GM12878 (cell line): ENCODE measurements around the gene LRTM2. TPM values are rescaled to one million over a fixed set of nuclear protein-coding genes. Genes with fewer than 3 reads are reported as not detected.

Source experiments
- ATAC-seq: fragments of 200-7000 bp; cut with Tn5 transposase; 3 replicates; pipeline ENCODE4 v1.9.1; 2020; ENCODE audit warnings: mild to moderate bottlenecking, moderate library complexity
- BruUV-seq: library from RNA; stranded (reverse); fragments of 400-500 nt; replicated peaks from 2 replicates; lab custom pipeline; 2021; lab: Mats Ljungman, UMichigan
- CTCF ChIA-PET: fragments of 300-600 bp; sonication (Branson Sonifier 250); formaldehyde crosslinking; extraction: SDS; loops from one replicate; lab custom pipeline; 2021; ENCODE audit warnings: inconsistent platforms; lab: Yijun Ruan, JAX
- POLR2A ChIA-PET: fragments of 350-600 bp; formaldehyde crosslinking; extraction: SDS; loops from one replicate; lab custom pipeline; 2021; ENCODE audit warnings: inconsistent platforms; lab: Charles Lee
- RAD21 ChIA-PET: fragments of 300-600 bp; sonication (Branson Sonifier 250); formaldehyde crosslinking; loops from one replicate; lab custom pipeline; 2023; ENCODE audit warnings: antibody characterized with exemption; ENCODE audit not compliant: unreplicated experiment; lab: Charles Lee
- SMC1A ChIA-PET: fragments of 300-600 bp; sonication (Branson Sonifier 250); formaldehyde crosslinking; loops from one replicate; lab custom pipeline; 2023; ENCODE audit not compliant: unreplicated experiment, uncharacterized antibody; lab: Charles Lee
- DNase-seq: peaks from one replicate; pipeline ENCODE4 v3.0.0-alpha.2; 2011; ENCODE audit warnings: low read depth, low spot score
- FAIRE-seq: peaks from 3 replicates; lab custom pipeline; 2011; peaks lifted over from hg19 to GRCh38; lab: Jason Lieb, UNC
- H2AFZ ChIP-seq: 2 replicates; pipeline ENCODE4 v1.6.0; 2011; ENCODE audit warnings: low read depth, low read length, control low read depth; ENCODE audit not compliant: control insufficient read depth
- H3K27ac ChIP-seq: 2 replicates; pipeline ENCODE4 v1.5.1; 2011; ENCODE audit warnings: control low read depth; ENCODE audit not compliant: control insufficient read depth, insufficient read depth
- H3K27me3 ChIP-seq, 2 experiments: replicated peaks in 1 of 2; 2 replicates each; pipeline versions ENCODE4 v1.6.0 to v1.6.1; 2011; ENCODE audit warnings: low read length in 1 of 2; ENCODE audit not compliant: control insufficient read depth in 2 of 2, insufficient read depth in 2 of 2
- H3K36me3 ChIP-seq, 2 experiments: 2 replicates each; pipeline ENCODE4 v1.5.1; 2011; ENCODE audit warnings: low read length in 1 of 2; ENCODE audit not compliant: control insufficient read depth in 2 of 2, insufficient read depth in 2 of 2
- H3K4me1 ChIP-seq: 2 replicates; pipeline ENCODE4 v1.6.1; 2011; ENCODE audit warnings: mild to moderate bottlenecking, low read length, moderate library complexity, mixed read lengths; ENCODE audit not compliant: control insufficient read depth, insufficient read depth
- H3K4me2 ChIP-seq: 2 replicates; pipeline ENCODE4 v1.6.0; 2011; ENCODE audit warnings: control low read depth; ENCODE audit not compliant: control insufficient read depth, insufficient read depth
- H3K4me3 ChIP-seq: fragments of 200-600 bp; sonication (generic); 2 replicates; pipeline ENCODE4 v1.5.1; 2016
- H3K79me2 ChIP-seq: 2 replicates; pipeline ENCODE4 v1.6.0; 2011; ENCODE audit warnings: low read length; ENCODE audit not compliant: control insufficient read depth, insufficient read depth
- H3K9ac ChIP-seq: 2 replicates; pipeline ENCODE4 v1.8.0; 2011; ENCODE audit warnings: low read length, control low read depth, mixed read lengths; ENCODE audit not compliant: control insufficient read depth, insufficient read depth
- H3K9me3 ChIP-seq: replicated peaks from 3 replicates; pipeline ENCODE4 v1.5.1; 2011; ENCODE audit warnings: mild to moderate bottlenecking, low read length; ENCODE audit not compliant: control insufficient read depth, insufficient read depth
- H4K20me1 ChIP-seq: 2 replicates; pipeline ENCODE4 v1.6.0; 2011; ENCODE audit not compliant: control insufficient read depth, insufficient read depth
- BMI1 ChIP-seq: fragments of 450-650 bp; IDR thresholded peaks from 2 replicates; pipeline ENCODE4 v1.6.1; 2016; ENCODE audit warnings: mild to moderate bottlenecking, moderate library complexity, borderline replicate concordance
- CEBPB ChIP-seq, 2 experiments: fragments of 150-350 bp in 1 of 2; IDR thresholded peaks; 2 replicates each; pipeline ENCODE4 v1.6.1; 2012 to 2014; ENCODE audit warnings: low read depth in 2 of 2, low read length in 2 of 2, borderline replicate concordance in 1 of 2, inconsistent platforms in 1 of 2
- CTCF ChIP-seq, 3 experiments: IDR thresholded peaks in 2 of 3; conservative IDR thresholded peaks in 1 of 3; 2 replicates each; pipeline ENCODE4 v1.5.1; 2011; ENCODE audit warnings: low read depth in 3 of 3, low read length in 3 of 3, mild to moderate bottlenecking in 3 of 3, control low read depth in 2 of 3, moderate library complexity in 2 of 3, inconsistent platforms in 1 of 3, mixed read lengths in 1 of 3; ENCODE audit not compliant: control insufficient read depth in 2 of 3, insufficient read depth in 1 of 3; ENCODE audit errors: extremely low read depth in 1 of 3
- DPF2 ChIP-seq: fragments of 450-650 bp; IDR thresholded peaks from 2 replicates; pipeline ENCODE4 v1.6.1; 2017; ENCODE audit warnings: mild to moderate bottlenecking
- GABPA ChIP-seq: IDR thresholded peaks from 2 replicates; pipeline ENCODE4 v1.6.1; 2014; ENCODE audit warnings: antibody characterized with exemption, low read depth, mild to moderate bottlenecking, inconsistent platforms
- IKZF1 ChIP-seq: fragments of 450-650 bp; conservative IDR thresholded peaks from 2 replicates; pipeline ENCODE4 v1.6.1; 2017; ENCODE audit warnings: antibody characterized with exemption, mild to moderate bottlenecking
- POLR2AphosphoS5 ChIP-seq: IDR thresholded peaks from 2 replicates; pipeline ENCODE4 v1.6.1; 2011; ENCODE audit warnings: mild to moderate bottlenecking, low read length, inconsistent platforms
- SIN3A ChIP-seq: IDR thresholded peaks from 2 replicates; pipeline ENCODE4 v1.6.1; 2012; ENCODE audit warnings: low read depth, low read length, improper control_type of control experiment
- USF1 ChIP-seq: IDR thresholded peaks from 2 replicates; pipeline ENCODE4 v1.6.1; 2011; ENCODE audit warnings: borderline replicate concordance, low read depth, mild to moderate bottlenecking, moderate library complexity, mixed read lengths, low read length; ENCODE audit not compliant: insufficient read depth; ENCODE audit errors: extremely low read length
- ZNF622 ChIP-seq: fragments of 450-650 bp; IDR thresholded peaks from 2 replicates; pipeline ENCODE4 v1.6.1; 2017; ENCODE audit warnings: mild to moderate bottlenecking, inconsistent platforms
- ZNF687 ChIP-seq: fragments of 450-650 bp; IDR thresholded peaks from 2 replicates; pipeline ENCODE4 v1.6.1; 2017; ENCODE audit warnings: mild to moderate bottlenecking, moderate library complexity
- WGBS: methylation state at CpG from one replicate; pipeline ENCODE4 v1.1.6; 2016; ENCODE audit warnings: low lambda C conversion rate; ENCODE audit not compliant: insufficient replicate concordance, insufficient coverage; ENCODE audit errors: missing lambda C conversion rate; 5-methylcytosine and 5-hydroxymethylcytosine counted together
- in situ Hi-C: fragments of 300-500 bp; cut with MboI; formaldehyde crosslinking; loops from 9 replicates; pipeline ENCODE4 v1.14.3; 2018; ENCODE audit warnings: mixed read lengths
- intact Hi-C: fragments of 100-400 bp; cut with micrococcal nuclease; formaldehyde crosslinking; loops from one replicate; pipeline ENCODE4 v1.14.2; 2022; ENCODE audit not compliant: unreplicated experiment
- polyA plus RNA-seq, 11 experiments: library from polyadenylated mRNA; depleted of rRNA in 4 of 11; unstranded in 6 of 11; stranded (reverse) in 5 of 11; fragments of >200 nt; fragmentation: Nextera tagmentation in 4 of 11; fragmentation: Illumina TruSeq in 1 of 11; extraction: Ambion mirVana in 4 of 11; extraction: Trizol in 1 of 11; gene quantifications; 1 replicate in 1 of 11; 2 replicates in 10 of 11; pipeline versions ENCODE4 v1.2.1 to v1.2.3, GENCODE V29; 2011 to 2016; ENCODE audit warnings: inconsistent platforms in 2 of 11, missing spikeins in 2 of 11, low read depth in 1 of 11
- total RNA-seq, 4 experiments: library from RNA; depleted of rRNA in 3 of 4; stranded (reverse); fragments of >200 nt in 3 of 4; fragmentation: Illumina TruSeq in 1 of 4; extraction: Trizol in 1 of 4; gene quantifications; 2 replicates each; pipeline versions ENCODE4 v1.2.1 to v1.2.3, GENCODE V29; 2013 to 2021
- TF ChIP-seq, protein P1 (sequence below): fragments of 450-650 bp; IDR thresholded peaks from 2 replicates; pipeline ENCODE4 v1.6.1; 2016; ENCODE audit warnings: mild to moderate bottlenecking, moderate library complexity, borderline replicate concordance

LRTM2 gene
- total and polyA plus RNA-seq, 10 of the 15 experiments (the other 5 are each of a cell fraction or from before 2014, with no cell fraction given), result 0.05 TPM; not detected in 9

- no peaks in the 10 kb centered on the region for H3K79me2 ChIP-seq
- no peaks in the 10 kb centered on the region for H3K36me3 ChIP-seq
- CTCF ChIA-PET, result no interaction called here
- BruUV-seq, result no TSS peak
- WGBS, result 67% methylated on average over 21 of the region's 21 CpGs
- POLR2A ChIA-PET, result no interaction called here
- RAD21 ChIA-PET, result no interaction called here
- no peak for ATAC-seq
- SMC1A ChIA-PET, result no interaction called here
- 0 out of 2 replicates have a peak, but pooled peaks cover 3% of the 10 kb centered on the region for H3K4me1 ChIP-seq
- in situ Hi-C loops, result no loop called here
- H3K27me3 ChIP-seq, result peaks cover 0 to 2% of the 10 kb centered on the region in 2 experiments; a peak in 2 of 4 replicates
- no peak overlapping the region for H3K9ac ChIP-seq
- no peaks in the 10 kb centered on the region for H3K9me3 ChIP-seq
- H3K4me2 ChIP-seq, result no peak overlapping the region
- no peaks in the 10 kb centered on the region for H4K20me1 ChIP-seq
- no peak for TF ChIP-seq BMI1
- no peak for TF ChIP-seq ZNF687
- no peak for TF ChIP-seq CTCF (IDR thresholded peaks at IDR 0.05 in 2 of 3, conservative IDR thresholded peaks at IDR 0.05 in 1 of 3; ENCODE audit: control insufficient read depth in 2 of 3, extremely low read depth in 1 of 3, insufficient read depth in 1 of 3, low read depth in 3 of 3, low read length in 3 of 3)
- TF ChIP-seq GABPA, result no peak
- TF ChIP-seq USF1, result no peak
- no peak for TF ChIP-seq POLR2AphosphoS5
- TF ChIP-seq, protein P1, sequence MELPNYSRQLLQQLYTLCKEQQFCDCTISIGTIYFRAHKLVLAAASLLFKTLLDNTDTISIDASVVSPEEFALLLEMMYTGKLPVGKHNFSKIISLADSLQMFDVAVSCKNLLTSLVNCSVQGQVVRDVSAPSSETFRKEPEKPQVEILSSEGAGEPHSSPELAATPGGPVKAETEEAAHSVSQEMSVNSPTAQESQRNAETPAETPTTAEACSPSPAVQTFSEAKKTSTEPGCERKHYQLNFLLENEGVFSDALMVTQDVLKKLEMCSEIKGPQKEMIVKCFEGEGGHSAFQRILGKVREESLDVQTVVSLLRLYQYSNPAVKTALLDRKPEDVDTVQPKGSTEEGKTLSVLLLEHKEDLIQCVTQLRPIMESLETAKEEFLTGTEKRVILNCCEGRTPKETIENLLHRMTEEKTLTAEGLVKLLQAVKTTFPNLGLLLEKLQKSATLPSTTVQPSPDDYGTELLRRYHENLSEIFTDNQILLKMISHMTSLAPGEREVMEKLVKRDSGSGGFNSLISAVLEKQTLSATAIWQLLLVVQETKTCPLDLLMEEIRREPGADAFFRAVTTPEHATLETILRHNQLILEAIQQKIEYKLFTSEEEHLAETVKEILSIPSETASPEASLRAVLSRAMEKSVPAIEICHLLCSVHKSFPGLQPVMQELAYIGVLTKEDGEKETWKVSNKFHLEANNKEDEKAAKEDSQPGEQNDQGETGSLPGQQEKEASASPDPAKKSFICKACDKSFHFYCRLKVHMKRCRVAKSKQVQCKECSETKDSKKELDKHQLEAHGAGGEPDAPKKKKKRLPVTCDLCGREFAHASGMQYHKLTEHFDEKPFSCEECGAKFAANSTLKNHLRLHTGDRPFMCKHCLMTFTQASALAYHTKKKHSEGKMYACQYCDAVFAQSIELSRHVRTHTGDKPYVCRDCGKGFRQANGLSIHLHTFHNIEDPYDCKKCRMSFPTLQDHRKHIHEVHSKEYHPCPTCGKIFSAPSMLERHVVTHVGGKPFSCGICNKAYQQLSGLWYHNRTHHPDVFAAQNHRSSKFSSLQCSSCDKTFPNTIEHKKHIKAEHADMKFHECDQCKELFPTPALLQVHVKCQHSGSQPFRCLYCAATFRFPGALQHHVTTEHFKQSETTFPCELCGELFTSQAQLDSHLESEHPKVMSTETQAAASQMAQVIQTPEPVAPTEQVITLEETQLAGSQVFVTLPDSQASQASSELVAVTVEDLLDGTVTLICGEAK, result no peak
- no peak for TF ChIP-seq DPF2
- TF ChIP-seq SIN3A, result no peak
- no peak for TF ChIP-seq CEBPB (IDR thresholded peaks at IDR 0.05; ENCODE audit: borderline replicate concordance in 1 of 2, low read depth in 2 of 2, low read length in 2 of 2)
- TF ChIP-seq ZNF622, result no peak
- no peak for TF ChIP-seq IKZF1
- no peak overlapping the region for H2AFZ ChIP-seq
- FAIRE-seq, result no peak
- no peak for DNase-seq
- H3K27ac ChIP-seq, result no peak overlapping the region
- intact Hi-C loops, result no loop called here
- no peak overlapping the region for H3K4me3 ChIP-seq
These were observed 10.0 kb upstream of the LRTM2 start for GRCh38 chr12:1810201-1810930.
